ENCODE data around the gene AKT1S1.
A peak's percentile ranks its signal among the peaks of the same experiment; 100 is the strongest.

The AKT1S1 gene

DNA sequence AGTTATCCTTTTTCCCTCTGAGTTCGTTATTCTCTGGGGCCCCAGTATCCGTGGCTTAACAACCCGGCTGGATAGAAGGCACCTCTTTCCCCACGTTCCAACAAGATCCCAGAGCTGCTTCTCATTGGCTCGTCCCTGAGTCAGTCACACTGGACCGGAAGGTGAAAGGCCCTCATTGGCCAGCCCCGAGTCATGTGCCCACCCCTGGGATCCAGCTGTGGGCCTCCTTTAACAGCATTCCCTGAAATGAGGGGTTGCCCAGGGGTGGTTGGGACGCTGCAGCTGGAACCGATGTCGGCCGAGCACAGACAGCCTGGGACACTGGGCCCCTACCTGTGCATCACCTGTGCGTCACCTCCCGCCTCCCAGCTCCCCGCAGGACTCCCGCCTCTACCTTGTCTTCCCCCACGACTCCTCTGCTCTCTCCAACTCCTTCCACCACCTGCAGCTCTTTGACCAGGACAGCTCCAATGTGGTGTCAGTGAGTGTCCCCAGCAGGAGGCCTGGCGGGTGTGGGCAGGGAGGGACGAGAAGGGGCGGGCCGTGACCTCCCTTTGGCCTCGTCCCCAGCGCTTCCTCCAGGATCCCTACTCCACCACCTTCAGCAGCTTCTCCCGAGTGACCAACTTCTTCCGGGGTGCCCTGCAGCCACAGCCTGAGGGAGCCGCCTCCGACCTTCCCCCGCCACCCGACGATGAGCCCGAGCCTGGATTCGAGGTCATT lies 4.7 kb upstream of the AKT1S1 start:
- no peak for DNase-seq

DNA sequence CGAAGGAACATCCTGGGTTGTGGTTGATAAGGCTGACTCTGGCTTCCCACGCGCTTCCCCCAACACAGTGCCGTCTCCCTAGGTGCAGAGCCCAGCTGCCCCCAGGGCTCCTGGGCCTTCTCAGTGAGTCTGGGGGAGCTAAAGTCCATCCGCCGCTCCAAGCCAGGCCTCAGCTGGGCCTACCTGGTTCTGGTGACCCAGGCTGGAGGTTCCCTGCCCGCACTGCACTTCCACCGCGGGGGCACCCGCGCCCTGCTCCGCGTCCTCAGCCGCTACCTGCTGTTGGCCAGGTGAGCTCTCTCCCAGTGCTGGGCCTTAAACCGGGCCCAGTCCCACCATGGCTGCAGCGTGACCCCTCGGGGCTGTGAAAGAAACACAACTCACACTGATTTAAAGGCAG lies 4.0 kb upstream of the AKT1S1 start:
- DNase-seq = no peak

DNA sequence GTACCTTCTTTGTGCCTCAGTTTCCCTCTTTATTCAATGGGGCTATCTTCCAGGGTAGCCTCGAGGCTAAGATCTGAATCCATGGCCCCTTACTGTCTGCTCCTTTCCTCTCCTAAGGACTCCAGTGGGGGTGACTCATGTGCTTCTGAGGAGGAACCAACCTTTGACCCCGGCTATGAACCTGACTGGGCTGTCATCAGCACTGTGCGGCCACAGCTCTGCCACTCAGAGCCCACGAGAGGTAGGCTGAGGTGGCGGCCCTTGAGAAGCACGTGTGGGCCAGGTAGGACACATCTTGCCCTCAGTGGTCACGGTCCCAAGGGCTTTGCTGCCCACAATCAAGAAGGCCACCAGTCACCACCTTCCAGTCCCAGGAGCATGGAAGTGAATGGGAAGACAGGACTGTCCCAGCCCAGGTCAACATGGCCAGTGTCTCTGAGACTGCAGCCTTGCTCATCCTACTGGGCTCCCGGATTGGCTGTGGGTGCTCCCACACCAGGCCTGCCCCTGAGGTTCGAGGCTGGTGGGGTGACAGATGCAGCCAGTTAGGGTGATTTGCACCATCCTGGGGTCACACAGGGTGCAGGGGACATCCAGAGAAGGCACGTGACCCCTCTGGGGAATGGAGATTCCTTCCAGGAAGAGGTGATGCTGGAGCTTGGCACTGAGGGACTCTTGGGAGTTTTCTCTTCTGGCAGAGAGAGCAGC lies 3.2 kb upstream of the AKT1S1 start:
- no peak for DNase-seq

DNA sequence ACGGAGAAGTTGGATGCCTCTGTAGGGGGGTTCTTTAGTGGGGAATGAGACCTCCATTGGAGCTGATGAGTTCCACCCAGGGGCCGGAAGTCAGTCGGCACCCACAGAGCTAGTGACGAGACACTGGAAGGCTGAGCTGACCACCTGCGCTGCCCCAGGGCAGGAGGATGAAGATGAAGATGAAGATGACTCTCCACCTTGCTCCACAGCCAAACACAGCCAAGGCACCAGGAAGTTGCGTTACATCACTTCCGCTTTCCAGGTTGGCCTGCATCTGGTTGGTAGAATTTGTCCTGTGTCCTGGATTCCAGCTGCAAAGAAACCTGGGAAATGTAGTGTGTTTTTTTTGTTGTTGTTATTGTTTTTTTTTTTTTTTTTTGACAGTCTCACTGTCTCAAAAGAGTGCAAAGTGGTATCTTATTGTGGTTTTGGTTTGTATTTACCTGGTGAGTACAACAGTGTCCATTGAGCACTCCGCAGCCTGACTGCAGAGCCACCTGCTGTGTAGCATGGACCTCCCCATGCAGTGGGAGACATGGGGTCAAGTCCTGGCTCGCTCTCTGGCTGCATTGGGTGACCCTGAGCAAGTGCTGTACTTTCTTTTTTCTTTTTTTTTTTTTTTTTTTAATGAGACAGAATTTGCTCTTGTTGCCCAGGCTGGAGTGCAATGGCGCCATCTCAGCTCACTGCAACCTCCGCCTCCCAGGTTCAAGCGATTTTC lies 2.2 kb upstream of the AKT1S1 start:
- DNase-seq = no peak

DNA sequence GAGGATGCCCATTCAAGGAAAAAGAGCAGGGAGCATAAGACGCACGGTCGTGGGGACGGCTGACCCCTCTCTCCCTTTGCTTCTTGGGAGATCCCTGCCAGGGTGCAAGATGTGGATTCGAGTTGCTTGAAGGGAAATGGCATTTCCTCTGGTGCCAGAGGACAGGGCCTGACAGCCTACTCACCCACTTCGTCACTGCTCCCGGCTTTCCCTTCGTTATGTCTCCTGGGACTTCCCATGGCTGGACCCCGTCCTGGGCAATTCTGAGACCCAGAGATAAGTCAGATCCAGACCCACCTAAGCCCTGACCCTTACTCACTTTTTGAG lies 1.6 kb upstream of the AKT1S1 start:
- no peak for DNase-seq

DNA sequence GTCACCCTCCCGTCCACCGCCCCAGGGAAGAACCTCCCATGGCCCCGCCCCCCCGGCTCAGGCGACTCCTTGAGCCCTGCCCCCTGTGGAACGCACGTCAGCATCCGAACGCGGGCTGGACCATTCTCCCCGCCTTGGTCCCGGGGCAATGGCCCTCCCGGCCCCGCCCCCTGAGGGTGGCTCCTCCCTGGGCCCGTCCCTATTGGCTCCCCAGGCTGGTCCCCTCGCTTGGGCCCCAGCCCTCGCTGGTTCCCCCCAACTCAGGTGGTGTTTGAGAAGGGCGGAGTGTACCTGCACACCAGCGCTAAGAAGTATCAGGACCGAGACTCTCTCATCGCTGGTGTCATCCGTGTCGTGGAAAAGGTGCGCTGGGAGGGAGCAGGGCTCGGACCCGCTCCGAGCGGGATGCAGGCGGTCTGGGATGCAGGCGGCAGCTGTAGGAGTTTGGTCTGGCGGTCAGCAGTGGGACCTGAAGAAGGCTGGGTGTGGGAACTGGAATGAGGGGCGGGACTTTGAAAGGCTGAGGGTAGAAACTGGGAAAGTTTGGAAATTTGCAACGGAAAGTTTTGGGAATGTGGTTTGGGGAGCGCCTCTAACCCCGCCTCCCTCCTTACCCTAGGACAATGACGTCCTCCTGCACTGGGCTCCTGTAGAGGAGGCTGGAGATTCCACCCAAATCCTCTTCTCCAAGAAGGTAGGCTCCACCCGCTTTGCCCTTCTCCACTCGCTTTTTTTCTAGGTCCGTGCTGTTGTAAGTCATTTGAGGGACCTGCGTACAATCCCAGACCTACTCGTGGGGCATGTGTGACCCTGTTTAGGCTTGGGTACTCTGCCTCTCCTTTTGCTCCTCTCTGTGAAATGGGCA lies 956 bp upstream of the AKT1S1 start:
- DNase-seq = peak; percentile 91

DNA sequence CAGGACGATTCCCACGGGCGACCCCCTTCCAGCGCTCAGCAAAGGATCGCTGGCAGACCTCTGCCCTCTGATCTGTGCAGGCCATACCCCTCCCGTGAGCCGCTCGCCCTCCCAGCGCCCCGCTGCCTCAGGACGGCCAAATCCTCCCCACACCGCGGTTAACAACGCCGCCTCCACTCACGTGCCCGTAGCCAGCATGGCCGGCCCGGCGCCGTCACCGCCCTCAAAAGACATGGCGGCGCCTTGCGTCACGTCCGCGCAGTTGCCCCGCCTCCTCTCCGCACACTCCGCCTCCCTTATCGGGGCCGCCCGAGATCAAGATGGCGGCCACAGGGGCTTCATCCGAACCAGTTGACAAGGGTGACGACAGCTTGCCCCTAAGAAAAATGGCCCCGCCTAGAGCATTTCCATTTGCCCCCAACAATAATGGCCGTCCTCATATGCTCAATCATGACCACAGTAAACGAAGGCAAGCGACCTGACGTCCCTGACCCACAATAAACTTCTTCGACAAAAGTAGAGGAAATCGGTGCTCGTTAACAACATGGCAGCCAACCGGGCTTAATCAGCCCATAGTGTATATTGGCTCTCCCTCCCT lies 634 bp downstream of the AKT1S1 start:
- peak; percentile 97 for DNase-seq

DNA sequence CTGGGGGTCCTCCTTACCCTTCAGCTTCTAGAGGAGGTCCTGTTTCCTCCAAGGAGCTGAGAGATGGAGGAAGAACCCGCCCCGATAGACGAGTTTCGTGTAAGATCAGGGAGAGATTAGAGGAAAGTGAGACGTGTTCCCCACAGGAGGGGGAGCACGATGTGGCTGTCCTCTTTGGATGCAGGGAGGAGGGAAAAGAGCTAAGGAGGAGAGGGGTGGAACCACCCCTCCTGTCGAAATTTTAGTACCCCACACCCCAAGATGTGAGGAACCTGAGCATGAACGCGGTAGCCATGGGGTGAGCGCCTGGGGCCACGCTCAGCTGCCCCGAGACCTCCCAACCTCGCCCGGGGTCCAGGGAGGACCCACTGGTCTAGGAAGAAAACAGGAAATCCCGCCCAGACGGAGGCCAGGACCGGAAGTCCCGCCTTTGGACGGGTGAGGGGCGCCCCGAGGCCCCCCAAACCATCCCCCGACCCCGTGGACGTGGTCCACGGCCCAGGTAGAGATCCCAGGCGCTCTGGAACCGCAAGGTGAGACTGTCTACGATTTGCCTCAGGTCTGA lies 1.2 kb downstream of the AKT1S1 start:
- peak; percentile 37 for DNase-seq

DNA sequence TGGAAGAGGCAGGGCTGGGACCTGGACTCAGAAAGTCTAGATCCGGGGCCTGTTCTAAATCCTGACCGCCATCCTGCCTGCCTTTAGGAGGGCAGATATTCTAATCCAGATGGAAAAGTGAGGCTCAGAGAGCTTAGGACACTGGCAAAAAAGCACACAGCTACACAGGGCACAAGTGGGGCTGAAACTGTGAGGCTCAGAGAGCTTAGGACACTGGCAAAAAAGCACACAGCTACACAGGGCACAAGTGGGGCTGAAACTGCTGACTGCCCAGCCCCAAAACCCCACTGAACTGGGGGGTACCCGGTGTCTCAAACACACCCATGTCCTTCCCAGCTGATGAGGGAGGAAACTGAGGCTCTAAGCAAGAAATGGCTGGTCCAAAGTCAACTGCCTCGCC lies 2.0 kb downstream of the AKT1S1 start:
- no peak for DNase-seq

DNA sequence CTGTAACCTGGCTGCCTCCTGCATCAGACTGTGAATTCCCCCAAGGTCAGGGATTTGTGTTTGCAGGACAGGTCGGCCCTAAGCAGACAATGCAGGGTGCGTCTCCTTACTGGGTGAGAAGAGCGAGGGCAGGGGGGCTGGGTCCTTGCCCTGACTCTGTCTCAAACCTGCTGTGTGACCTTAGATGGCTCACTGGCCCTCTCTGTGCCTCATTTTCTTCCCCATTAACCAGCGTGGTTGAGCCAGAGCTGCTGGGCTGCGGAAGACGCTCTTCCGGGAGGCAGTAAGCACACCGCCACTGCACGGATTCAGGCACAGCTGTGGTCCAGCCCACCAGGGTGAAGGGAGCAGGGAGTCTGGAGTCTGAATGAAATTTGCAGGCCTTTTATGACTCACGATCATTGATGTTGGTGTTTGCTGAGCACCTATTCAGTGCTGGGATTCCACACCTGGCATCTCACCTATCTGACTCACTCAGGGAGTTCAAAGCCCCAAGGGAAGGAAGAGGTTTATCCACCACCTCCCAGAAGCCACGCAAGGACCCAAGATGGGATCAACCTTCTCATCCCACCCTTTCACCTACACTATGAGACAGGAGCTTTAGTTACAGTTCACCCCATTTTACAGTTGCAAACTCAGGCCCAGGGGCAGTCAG lies 2.5 kb downstream of the AKT1S1 start:
- DNase-seq = no peak

DNA sequence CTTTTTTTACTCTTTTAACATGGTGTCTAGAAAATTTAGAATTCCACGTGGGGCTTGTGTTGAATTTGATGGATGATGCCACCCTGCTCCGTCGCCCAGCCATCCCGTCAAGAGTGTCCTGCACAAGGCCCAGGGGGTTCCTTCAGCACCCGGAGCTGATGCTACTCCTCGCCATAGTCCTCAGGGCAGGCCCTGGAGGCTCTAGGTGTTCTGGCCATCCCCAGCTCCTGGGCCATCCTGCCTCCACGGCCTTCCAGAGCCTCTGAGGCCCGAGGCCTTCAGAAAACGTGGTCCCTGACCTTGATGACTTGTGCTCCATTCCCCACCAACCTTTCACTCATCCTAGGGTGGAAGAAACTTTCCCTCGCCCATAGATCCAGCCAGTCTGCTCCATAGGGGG lies 3.3 kb downstream of the AKT1S1 start:
- DNase-seq = no peak

DNA sequence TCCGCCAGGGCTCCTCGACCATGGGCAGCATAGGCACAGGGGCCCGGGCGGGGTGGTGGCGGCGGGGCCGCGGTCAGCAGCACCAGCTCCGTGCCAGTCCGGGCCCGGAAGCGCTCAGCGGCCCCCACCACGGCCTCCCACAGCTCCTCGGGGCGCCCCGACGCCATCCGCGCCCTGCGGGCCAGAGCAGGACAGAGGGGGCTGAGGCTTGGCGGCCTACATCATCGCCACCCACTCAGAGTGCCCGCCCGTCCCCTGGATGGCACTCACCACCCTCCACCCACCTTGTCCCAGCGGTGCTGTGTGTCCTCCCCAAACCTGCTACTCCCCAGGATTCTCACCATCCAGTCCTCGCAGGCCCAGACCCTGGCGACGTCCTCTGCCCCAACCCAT lies 4.0 kb downstream of the AKT1S1 start:
- DNase-seq = no peak

DNA sequence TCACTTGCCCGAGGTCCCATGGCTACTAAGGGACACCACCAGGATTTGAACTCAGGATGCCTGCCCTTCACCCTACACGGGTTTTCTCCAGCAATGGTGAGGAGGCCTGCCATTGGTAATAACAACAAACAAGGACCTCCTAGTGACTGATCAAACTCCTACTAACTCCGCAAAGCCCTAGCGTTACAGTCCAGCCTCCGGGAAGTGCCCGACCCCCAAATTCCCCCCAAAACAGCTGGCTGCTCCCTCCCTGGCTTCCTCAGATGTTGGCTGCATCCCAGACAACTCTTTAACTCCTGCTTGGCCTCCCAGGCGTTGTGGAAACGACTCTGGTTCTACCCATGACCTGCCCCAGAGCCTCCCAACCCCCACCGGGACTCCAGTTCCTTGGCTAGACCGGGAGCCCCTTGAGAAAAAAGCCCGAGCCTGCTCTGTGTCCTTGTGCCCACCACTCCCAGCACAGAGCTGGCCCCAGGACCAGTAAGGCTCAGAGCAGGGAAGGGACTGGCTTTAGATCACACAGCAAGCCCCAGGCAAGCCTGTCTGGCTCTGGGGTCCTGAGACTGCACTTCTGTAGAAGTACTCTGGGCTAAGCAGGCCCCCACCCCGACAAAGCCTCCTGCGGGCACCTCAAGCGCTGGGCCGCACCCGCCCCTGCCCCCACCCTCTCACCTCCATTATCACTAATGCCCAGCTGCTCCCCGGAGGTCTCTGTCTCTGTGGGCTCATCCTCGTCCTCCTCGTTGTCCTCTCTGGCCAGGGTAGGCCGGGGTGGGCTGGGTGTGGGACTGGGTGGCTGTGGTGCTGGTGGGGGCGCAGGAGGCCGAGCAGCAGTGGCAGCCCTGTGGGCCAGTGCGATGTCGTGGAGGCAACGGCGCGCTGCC lies 4.7 kb downstream of the AKT1S1 start:
- no peak for DNase-seq

DNA sequence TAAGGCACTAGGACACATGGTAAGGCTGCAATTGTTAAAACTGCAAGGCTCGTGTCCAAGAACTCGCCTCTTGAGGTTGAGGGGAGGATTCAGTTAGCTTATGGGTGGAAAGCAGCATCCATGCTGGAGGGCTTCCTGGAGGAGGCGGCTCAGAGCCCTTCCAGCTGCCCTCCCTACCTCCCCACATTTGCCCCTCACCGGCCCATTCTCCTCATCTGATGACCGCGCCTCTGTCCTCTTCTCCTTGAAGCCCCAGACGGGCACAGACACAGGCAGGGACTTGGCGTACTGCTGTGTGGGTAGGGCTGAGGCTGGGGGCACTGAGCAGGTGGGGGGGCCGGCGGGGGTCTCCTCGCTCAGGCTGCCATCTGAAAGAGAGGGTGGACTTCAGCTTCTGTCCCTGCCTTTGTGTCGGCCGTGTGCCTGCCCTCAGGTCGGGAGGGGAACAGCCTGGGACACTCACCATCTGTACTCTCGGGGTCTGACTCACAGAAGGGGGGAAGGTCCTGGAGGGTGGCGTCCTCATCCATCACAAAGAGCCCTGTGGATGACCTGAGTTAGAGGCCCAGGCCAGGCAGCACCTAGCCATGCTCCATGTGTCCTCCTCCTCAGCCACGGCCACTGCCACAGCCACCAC lies 5.7 kb downstream of the AKT1S1 start:
- DNase-seq = no peak

DNA sequence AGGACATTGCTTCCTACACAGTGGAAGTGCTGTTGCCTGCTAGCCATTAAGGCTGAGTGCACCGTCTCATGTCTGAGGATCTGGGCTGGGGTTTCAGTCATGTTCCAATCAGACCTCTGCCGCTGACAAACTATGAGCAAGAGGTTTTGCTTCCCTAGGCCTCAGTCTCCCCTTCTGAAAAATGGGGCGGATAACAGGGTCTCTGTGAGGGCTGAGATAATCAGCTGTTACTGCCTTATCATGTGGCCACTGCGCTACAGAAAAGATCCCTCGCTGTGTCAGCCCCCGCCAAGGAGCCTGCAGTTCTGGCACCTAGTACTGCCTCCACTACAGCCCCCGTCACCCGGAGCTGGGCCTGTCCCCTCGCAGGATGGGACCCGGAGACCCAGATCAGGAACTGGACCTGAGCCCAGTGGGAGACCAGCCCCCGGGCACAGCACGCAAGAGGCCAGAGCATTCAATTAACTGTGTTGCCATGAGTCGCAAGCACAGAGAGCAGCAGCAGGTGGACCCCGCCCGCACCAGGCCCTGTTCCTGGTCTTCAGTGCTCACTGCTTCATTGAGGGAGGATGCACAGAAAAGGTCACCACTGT lies 6.8 kb downstream of the AKT1S1 start:
- no peak for DNase-seq

DNA sequence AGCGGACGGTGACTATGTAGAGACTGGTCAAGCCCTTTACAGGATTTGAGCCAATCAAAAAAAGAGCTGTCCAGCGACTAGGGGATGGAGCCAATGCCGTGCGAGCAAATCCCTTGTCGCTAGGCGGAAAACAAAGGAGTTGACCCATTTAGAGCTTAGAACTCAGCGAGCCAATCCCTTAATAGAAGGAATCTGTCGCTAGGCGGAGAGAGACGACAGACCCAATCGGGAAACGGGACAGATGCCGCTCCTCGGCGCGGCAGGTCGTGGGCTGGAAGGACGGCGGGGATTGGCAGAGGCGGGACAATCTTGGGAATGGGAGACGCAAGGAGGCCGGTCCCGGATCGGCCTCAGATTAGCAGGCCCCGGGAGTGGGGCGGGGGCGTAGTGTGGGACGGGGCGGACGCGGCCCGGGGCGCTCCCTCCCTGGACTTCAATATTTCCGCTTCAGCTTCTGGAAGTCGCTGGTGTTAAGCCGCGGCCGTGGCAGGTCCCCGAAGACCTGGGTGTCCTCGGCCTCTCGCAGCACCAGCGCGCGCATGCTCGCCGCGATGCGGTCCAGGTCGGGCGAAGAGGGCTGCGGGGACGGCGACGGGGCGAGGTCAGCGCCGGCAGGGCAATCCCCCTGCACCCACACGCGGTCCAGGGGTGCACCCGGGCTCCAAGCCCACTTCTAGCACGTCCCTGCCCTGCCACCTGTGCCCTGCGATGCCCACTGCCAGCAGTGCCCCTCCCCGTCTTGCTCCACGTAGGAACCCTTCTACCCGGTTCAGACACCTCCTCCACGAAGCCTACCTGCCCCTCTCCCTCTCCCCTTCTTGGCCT lies 7.5 kb downstream of the AKT1S1 start:
- DNase-seq = peak; percentile 99

DNA sequence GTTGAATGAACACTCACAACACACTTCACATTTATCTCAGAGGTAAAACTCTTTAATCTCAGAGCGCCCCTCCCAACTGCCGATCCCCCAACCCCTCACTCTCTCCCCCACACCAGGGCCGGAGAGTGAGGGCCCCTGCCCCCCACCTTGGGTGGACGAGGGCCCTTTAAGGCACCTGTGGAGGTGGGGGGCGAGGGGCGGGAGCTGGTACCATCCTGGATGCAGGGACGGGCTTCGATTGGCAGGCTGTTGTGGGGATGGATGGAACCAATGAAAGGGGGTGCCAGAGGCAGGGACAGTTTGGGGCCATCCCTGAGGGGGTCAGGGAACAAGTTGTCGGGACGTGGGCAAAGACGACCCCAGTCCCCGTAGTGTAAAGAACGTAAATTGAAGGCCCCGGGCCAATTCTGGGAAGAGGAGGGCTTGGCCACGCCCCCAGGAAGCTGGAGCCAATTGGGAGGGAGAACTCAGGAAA lies 8.1 kb downstream of the AKT1S1 start:
- DNase-seq = no peak

DNA sequence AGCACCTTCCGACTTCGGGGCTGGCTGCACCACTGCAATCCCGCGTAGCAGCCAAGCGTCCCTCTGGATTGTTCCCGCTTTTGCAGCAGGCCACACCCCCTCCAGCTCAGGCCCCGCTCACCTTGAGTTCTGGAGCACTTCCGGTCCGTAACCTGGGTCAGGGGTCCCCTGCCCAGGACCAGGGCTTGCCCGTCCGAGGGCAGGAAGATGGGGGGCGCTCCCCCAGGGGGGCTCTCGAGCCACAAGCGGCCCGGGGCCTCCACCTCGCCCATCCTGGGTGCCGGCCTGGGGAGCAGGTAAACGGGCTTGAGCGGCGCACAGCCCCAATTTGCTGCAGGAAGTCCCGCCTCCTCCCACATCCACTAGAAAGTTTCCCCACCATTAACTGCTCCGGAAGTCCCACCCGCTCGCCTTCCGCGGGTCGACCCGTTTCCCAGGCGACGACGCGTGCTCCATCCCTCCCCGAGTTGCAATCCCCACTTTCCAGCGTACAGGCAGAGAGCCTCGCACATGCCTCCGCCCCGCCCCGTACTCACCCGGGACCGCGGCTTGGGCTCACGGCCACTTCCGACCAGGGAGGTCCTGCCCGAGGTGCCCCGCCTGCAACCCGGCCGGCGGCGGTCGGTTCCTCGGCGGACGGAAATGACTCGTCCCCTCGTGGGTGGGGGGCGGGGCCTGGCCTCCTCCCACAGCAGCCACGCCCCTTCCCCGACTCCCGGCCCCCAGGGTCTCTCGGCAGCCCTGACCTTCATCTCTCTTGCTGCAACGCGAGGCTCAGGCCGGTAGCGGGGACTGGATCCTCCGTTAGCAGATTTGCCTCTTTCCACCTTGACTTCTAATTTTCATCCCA lies 10.0 kb downstream of the AKT1S1 start, which contains the start of gene PNKP:
Gene PNKP (minus strand): TSS at position 644 of the 850 bp plus-strand sequence. CDS start 372 bp downstream, at position 272.
- DNase-seq = peak; percentile 92

All from NCI-H510A treated with DMSO at 0.1 percent for 48 hours (cell line).